GM15510 (cell line): ENCODE results near the gene SEC23A.

Experiments used
- POLR2A ChIP-seq: IDR thresholded peaks from 3 replicates; pipeline ENCODE4 v1.6.1; 2011; ENCODE audit warnings: borderline replicate concordance; ENCODE audit not compliant: insufficient read length; ENCODE audit errors: extremely low read depth

SEC23A gene

GRCh38 chr14:39035336-39035735 is 67.7 kb downstream of the SEC23A start:
- TF ChIP-seq POLR2A = no peak

GRCh38 chr14:39034481-39035296 is 68.3 kb downstream of the SEC23A start:
- no peak for TF ChIP-seq POLR2A

- TF ChIP-seq POLR2A = no peak
Measured at GRCh38 chr14:39033371-39033770, 69.7 kb downstream of the SEC23A start.

GRCh38 chr14:39030209-39030608 is 72.8 kb downstream of the SEC23A start:
- TF ChIP-seq POLR2A = no peak

GRCh38 chr14:39029789-39030188 is 73.2 kb downstream of the SEC23A start:
- no peak for TF ChIP-seq POLR2A

- TF ChIP-seq POLR2A = no peak
Measured at GRCh38 chr14:39028620-39029019, 74.4 kb downstream of the SEC23A start.

GRCh38 chr14:39025810-39026627 is 77.0 kb downstream of the SEC23A start:
- TF ChIP-seq POLR2A = no peak

GRCh38 chr14:39025250-39025809 is 77.7 kb downstream of the SEC23A start:
- no peak for TF ChIP-seq POLR2A

GRCh38 chr14:39023939-39024871 is 78.8 kb downstream of the SEC23A start:
- TF ChIP-seq POLR2A = no peak

GRCh38 chr14:39016733-39017095 is 86.3 kb downstream of the SEC23A start:
- TF ChIP-seq POLR2A = no peak

GRCh38 chr14:39015964-39016577 is 87.0 kb downstream of the SEC23A start:
- no peak for TF ChIP-seq POLR2A

- no peak for TF ChIP-seq POLR2A
Measured at GRCh38 chr14:39015360-39015961, 87.6 kb downstream of the SEC23A start.

GRCh38 chr14:39014460-39014859 is 88.6 kb downstream of the SEC23A start:
- TF ChIP-seq POLR2A = no peak

- no peak for TF ChIP-seq POLR2A
Measured at GRCh38 chr14:39006721-39007410, 96.2 kb downstream of the SEC23A start.
